GM18519 (cell line): Measurements from ENCODE around the gene CDRT15.
"Not testable (repeated sequence)": the region's sequence is repeated elsewhere in the genome, so short reads cannot be mapped to it uniquely, and the experiment has no call there.

Experiments
- ATAC-seq: cut with Tn5 transposase; IDR thresholded peaks from one replicate; pipeline ENCODE4 v1.9.1; 2021; ENCODE audit warnings: mild to moderate bottlenecking, moderate library complexity; ENCODE audit not compliant: unreplicated experiment, low FRiP score

CDRT15 gene

DNA sequence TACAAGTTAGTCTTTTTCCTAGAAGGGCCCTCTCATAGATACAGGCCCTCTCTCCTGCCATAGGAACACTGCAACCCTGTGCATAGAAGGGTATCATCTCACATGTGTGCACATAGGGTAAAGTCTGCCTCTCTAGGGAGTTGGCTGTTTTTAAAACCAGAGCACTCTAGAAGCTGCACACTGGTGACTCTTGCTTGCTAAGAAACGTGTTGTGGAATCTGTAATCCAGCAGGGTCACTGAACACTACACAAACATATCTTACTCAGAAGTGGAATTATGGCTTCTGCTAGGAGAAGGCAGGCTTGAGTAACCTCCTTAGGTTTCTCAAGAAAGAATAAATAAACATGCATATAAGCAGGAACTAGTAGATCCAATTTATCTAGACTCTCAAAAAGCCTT is 45.9 kb downstream of the CDRT15 start:
- not testable (repeated sequence) for ATAC-seq

DNA sequence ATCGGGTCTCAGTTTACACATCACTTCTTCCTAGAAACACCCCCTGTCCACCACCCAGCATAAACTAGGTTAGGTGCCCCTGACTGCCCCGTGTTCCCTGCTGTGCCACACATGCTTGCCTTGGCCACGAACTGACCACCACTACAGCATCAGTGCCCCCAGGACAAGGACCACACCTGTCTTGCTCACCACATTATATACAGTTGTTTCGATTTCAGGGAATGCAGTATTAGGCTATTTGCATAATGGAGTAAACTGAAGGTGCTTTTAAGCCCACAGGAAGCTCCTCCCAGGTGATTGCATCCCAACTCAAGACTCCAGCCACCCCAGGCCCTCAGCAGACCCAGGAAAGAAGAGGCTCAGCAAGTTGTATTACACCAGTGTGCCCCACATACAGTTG is 50.2 kb downstream of the CDRT15 start:
- ATAC-seq: not testable (repeated sequence)
